HepG2 (cell line): ENCODE data around the gene NOL12. TPM values are rescaled to one million over a fixed set of nuclear protein-coding genes. Genes with fewer than 3 reads are reported as not detected.

ENCODE experiments used
- AKNA ChIP-seq: sonication (generic); formaldehyde crosslinking; IDR thresholded peaks from 2 replicates; pipeline ENCODE4 v1.4.0; 2020; ENCODE audit warnings: missing genetic modification reagents, borderline replicate concordance
- CAMTA2 ChIP-seq: sonication (generic); formaldehyde crosslinking; IDR thresholded peaks from 2 replicates; pipeline ENCODE4 v1.4.0; 2020; ENCODE audit warnings: mild to moderate bottlenecking, missing genetic modification reagents, borderline replicate concordance
- HMGXB4 ChIP-seq, 2 experiments: sonication (generic) in 1 of 2; formaldehyde crosslinking in 1 of 2; IDR thresholded peaks; 2 replicates each; pipeline versions ENCODE4 v1.4.0 to v1.6.1; 2018 to 2020; ENCODE audit warnings: missing genetic modification reagents in 2 of 2, borderline replicate concordance in 1 of 2, low read depth in 1 of 2, mild to moderate bottlenecking in 1 of 2, missing biosample characterization in 1 of 2
- JUNB ChIP-seq: sonication (generic); formaldehyde crosslinking; IDR thresholded peaks from 2 replicates; pipeline ENCODE4 v1.8.0; 2022; ENCODE audit warnings: missing genetic modification reagents, mild to moderate bottlenecking, borderline replicate concordance
- MED1 ChIP-seq: sonication (generic); formaldehyde crosslinking; IDR thresholded peaks from 2 replicates; pipeline ENCODE4 v1.4.0; 2020; ENCODE audit warnings: missing genetic modification reagents
- NFIB ChIP-seq: sonication (generic); formaldehyde crosslinking; IDR thresholded peaks from 2 replicates; pipeline ENCODE4 v1.9.0; 2021; ENCODE audit warnings: missing genetic modification reagents, mild to moderate bottlenecking, borderline replicate concordance
- NFYB ChIP-seq: sonication (generic); formaldehyde crosslinking; IDR thresholded peaks from 2 replicates; pipeline ENCODE4 v1.4.0; 2020; ENCODE audit warnings: missing genetic modification reagents
- TCF7L2 ChIP-seq: IDR thresholded peaks from 2 replicates; pipeline ENCODE4 v1.6.1; 2011; ENCODE audit warnings: mild to moderate bottlenecking, low read depth, low read length, moderate library complexity
- THAP7 ChIP-seq: sonication (generic); formaldehyde crosslinking; IDR thresholded peaks from 2 replicates; pipeline ENCODE4 v1.8.1; 2023; ENCODE audit warnings: mild to moderate bottlenecking, missing genetic modification reagents
- ZNF331 ChIP-seq: sonication (generic); formaldehyde crosslinking; IDR thresholded peaks from 2 replicates; pipeline ENCODE4 v1.4.0; 2020; ENCODE audit warnings: missing genetic modification reagents
- ZNF607 ChIP-seq: sonication (generic); formaldehyde crosslinking; IDR thresholded peaks from 2 replicates; pipeline ENCODE4 v1.5.1; 2020; ENCODE audit warnings: missing genetic modification reagents, mild to moderate bottlenecking, borderline replicate concordance
- polyA plus RNA-seq, 8 experiments: library from polyadenylated mRNA; depleted of rRNA in 3 of 8; stranded (reverse) in 7 of 8; unstranded in 1 of 8; fragments of >200 nt; fragmentation: Illumina TruSeq in 4 of 8; extraction: Trizol in 4 of 8; gene quantifications; 2 replicates each; pipeline versions ENCODE4 v1.2.1 to v1.2.3, GENCODE V29; 2011 to 2016; ENCODE audit warnings: low read depth in 4 of 8, missing spikeins in 1 of 8, mixed read lengths in 1 of 8; ENCODE audit not compliant: insufficient read depth in 1 of 8
- total RNA-seq, 5 experiments: library from RNA; depleted of rRNA; stranded (reverse); fragments of >200 nt; fragmentation: Illumina TruSeq; extraction: Trizol; gene quantifications; 2 replicates each; pipeline ENCODE4 v1.2.3, GENCODE V29; 2016; ENCODE audit warnings: low read depth in 1 of 5
- TF ChIP-seq, protein P1 (sequence below): sonication (generic); formaldehyde crosslinking; IDR thresholded peaks from 2 replicates; pipeline ENCODE4 v1.4.0; 2020; ENCODE audit warnings: mild to moderate bottlenecking, missing genetic modification reagents

NOL12 gene
- total and polyA plus RNA-seq, 2 of the 13 experiments (the other 11 are each of a cell fraction or from before 2014, with no cell fraction given), result 14.3 to 31.4 TPM

- TF ChIP-seq, protein P1, sequence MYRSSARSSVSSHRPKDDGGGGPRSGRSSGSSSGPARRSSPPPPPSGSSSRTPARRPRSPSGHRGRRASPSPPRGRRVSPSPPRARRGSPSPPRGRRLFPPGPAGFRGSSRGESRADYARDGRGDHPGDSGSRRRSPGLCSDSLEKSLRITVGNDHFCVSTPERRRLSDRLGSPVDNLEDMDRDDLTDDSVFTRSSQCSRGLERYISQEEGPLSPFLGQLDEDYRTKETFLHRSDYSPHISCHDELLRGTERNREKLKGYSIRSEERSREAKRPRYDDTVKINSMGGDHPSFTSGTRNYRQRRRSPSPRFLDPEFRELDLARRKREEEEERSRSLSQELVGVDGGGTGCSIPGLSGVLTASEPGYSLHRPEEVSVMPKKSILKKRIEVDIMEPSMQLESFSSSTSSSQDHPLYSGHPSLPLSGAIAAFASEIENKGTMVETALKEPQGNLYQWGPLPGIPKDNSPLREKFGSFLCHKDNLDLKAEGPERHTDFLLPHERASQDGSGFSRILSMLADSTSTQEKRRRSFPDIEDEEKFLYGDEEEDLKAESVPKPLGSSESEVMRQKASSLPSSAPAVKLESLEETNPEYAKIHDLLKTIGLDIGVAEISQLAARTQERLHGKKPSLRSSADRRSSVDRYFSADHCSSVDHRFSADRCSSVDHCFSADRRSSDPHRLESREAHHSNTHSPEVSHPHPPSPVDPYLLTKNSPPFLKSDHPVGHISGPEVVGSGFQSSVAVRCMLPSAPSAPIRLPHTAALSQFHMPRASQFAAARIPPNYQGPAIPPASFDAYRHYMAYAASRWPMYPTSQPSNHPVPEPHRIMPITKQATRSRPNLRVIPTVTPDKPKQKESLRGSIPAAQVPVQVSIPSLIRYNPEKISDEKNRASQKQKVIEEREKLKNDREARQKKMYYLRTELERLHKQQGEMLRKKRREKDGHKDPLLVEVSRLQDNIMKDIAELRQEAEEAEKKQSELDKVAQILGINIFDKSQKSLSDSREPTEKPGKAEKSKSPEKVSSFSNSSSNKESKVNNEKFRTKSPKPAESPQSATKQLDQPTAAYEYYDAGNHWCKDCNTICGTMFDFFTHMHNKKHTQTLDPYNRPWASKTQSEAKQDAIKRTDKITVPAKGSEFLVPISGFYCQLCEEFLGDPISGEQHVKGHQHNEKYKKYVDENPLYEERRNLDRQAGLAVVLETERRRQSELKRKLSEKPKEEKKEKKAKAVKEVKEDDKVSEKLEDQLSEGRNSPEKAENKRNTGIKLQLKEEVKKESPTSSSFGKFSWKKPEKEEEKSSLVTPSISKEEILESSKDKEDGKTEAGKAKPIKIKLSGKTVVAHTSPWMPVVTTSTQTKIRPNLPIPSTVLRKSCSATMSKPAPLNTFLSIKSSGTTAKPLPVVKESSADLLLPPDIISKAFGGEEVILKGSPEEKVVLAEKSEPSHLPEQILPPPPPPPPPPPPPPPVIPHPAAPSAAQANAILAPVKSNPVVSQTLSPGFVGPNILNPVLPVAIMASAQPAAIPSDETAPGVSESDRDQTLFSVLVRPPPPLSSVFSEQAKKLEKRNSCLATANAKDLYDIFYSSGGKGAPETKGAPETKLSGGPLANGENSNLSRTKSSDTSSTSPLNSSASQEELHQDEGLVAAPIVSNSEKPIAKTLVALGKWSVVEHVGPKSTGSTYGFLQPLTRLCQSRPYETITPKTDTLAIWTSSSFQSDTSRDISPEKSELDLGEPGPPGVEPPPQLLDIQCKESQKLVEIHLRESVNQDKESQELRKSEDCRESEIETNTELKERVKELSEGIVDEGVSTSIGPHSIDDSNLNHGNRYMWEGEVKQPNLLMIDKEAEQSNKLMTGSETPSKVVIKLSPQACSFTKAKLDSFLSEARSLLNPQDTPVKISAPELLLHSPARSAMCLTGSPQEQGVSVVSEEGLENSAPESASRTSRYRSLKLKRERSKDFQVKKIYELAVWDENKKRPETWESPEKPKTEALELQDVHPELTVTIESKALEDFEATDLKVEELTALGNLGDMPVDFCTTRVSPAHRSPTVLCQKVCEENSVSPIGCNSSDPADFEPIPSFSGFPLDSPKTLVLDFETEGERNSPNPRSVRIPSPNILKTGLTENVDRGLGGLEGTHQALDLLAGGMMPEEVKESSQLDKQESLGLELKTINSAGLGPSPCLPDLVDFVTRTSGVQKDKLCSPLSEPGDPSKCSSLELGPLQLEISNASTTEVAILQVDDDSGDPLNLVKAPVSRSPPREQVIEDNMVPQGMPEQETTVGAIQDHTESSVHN (CRISPR knock-in tag), result no peak
- TF ChIP-seq TCF7L2 (no peak), AKNA (CRISPR knock-in tag) (no peak), CAMTA2 (no peak), MED1 (CRISPR knock-in tag) (peak; percentile 76; the same call in 1 of the 2 replicates), ZNF331 (CRISPR knock-in tag) (no peak; the same call in 1 of the 2 replicates), THAP7 (CRISPR knock-in tag) (no peak), NFIB (no peak), HMGXB4 (CRISPR knock-in tag; IDR thresholded peaks at IDR 0.05; ENCODE audit: borderline replicate concordance in 1 of 2, low read depth in 1 of 2) (no peak), JUNB (CRISPR knock-in tag) (no peak), ZNF607 (CRISPR knock-in tag) (no peak; the same call in 1 of the 2 replicates), NFYB (CRISPR knock-in tag) (no peak)
Observed at GRCh38 chr22:37661160-37661924, 24.8 kb upstream of the NOL12 start (continued).
